Erythroblast (primary cell): ENCODE measurements around the gene MYLK.

Experiments
- GATA1 ChIP-seq: IDR thresholded peaks from 2 replicates; pipeline ENCODE4 v1.6.1; 2011; ENCODE audit warnings: low read depth, mild to moderate bottlenecking, control low read depth, low read length, moderate library complexity
- POLR2A ChIP-seq: IDR thresholded peaks from 2 replicates; pipeline ENCODE4 v1.6.1; 2011; ENCODE audit warnings: mild to moderate bottlenecking, low read length

GRCh38 chr3:123682781-123683504 lies 201.2 kb downstream of the MYLK start:
- TF ChIP-seq POLR2A (no peak), GATA1 (no peak)
